Endothelial cell (in vitro differentiated cells): Measurements from ENCODE around the gene CARD10. TPM values are rescaled to one million over a fixed set of nuclear protein-coding genes. Genes with fewer than 3 reads are reported as not detected.

Source experiments
- DNase-seq: peaks from one replicate; pipeline ENCODE4 v3.0.0; 2021; ENCODE audit warnings: low spot score
- H3K27ac Mint-ChIP-seq: one replicate; pipeline ENCODE4 v1.8.0; 2021; ENCODE audit warnings: mixed read lengths, inconsistent platforms; ENCODE audit not compliant: unreplicated experiment
- H3K27me3 Mint-ChIP-seq: one replicate; pipeline ENCODE4 v1.8.0; 2021; ENCODE audit warnings: mild to moderate bottlenecking, moderate library complexity, mixed read lengths, inconsistent platforms; ENCODE audit not compliant: unreplicated experiment
- H3K36me3 Mint-ChIP-seq: one replicate; pipeline ENCODE4 v1.8.0; 2021; ENCODE audit warnings: mild to moderate bottlenecking, low read depth, mixed read lengths, inconsistent platforms; ENCODE audit not compliant: unreplicated experiment
- H3K4me1 Mint-ChIP-seq: one replicate; pipeline ENCODE4 v1.8.0; 2021; ENCODE audit warnings: mild to moderate bottlenecking, mixed read lengths, inconsistent platforms; ENCODE audit not compliant: unreplicated experiment
- H3K4me3 Mint-ChIP-seq: one replicate; pipeline ENCODE4 v1.8.0; 2021; ENCODE audit warnings: mild to moderate bottlenecking, mixed read lengths, inconsistent platforms; ENCODE audit not compliant: unreplicated experiment
- H3K9me3 Mint-ChIP-seq: one replicate; pipeline ENCODE4 v1.8.0; 2021; ENCODE audit warnings: mixed read lengths, inconsistent platforms; ENCODE audit not compliant: unreplicated experiment
- CTCF ChIP-seq: fragments of 200-600 bp; sonication (generic); IDR thresholded peaks from one replicate; pipeline ENCODE4 v1.5.0; 2021; ENCODE audit warnings: antibody characterized with exemption; ENCODE audit not compliant: unreplicated experiment
- total RNA-seq: library from RNA; stranded (reverse); fragmentation: NEBNext Ultra II Directional; extraction: Animal tissue kit (Norgen Biotek cat#: 25700); gene quantifications from one replicate; pipeline ENCODE4 v1.2.1, GENCODE V29; 2021; ENCODE audit not compliant: unreplicated experiment

Gene CARD10
- total RNA-seq, 1 donor from 2014 or later: 26.0 TPM

- Mint-ChIP-seq H3K4me3 (no peak overlapping the region), H3K9me3 (no peaks in the 10 kb centered on the region), H3K4me1 (peaks cover 2% of the 10 kb centered on the region), H3K36me3 (no peaks in the 10 kb centered on the region), H3K27me3 (no peaks in the 10 kb centered on the region), H3K27ac (no peak overlapping the region)
- no peak for DNase-seq
- TF ChIP-seq CTCF: no peak
Observed at GRCh38 chr22:37454857-37455686, 64.1 kb downstream of the CARD10 start.

- DNase-seq: no peak
Observed at GRCh38 chr22:37453696-37454095, 65.5 kb downstream of the CARD10 start.

DNA sequence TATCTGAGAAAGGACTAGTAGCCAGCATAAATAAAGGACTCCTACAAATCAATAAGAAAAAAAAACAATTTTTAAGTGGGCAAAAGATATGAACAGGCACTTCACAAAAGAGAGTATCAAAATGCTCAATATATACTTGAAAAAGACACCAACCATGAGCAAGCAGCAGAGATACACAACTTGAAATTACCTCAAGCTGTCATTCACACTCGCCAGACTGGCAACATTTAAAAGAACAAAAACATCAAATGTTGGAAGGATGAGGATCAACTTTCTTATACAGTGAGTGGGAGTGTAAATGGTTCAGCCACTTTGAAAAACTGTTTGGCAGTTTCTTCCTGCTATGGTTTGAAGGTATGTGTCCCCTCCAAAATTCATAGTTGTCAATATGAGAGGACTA is 68.0 kb downstream of the CARD10 start:
- Mint-ChIP-seq H3K27me3 (no peaks in the 10 kb centered on the region), H3K4me3 (no peak overlapping the region), H3K4me1 (peaks cover 8% of the 10 kb centered on the region), H3K27ac (no peak overlapping the region), H3K9me3 (no peaks in the 10 kb centered on the region), H3K36me3 (no peaks in the 10 kb centered on the region)
- DNase-seq: no peak
- no peak for TF ChIP-seq CTCF

More at GRCh38 chr22:37453696-37454095, 65.5 kb downstream of the CARD10 start:
- Mint-ChIP-seq H3K27me3 (no peaks in the 10 kb centered on the region), H3K9me3 (no peaks in the 10 kb centered on the region), H3K4me3 (no peak overlapping the region), H3K27ac (no peak overlapping the region), H3K4me1 (peaks cover 8% of the 10 kb centered on the region), H3K36me3 (no peaks in the 10 kb centered on the region)
- no peak for TF ChIP-seq CTCF

- peaks cover 8% of the 10 kb centered on the region for H3K4me1 Mint-ChIP-seq
- H3K27ac Mint-ChIP-seq: no peak overlapping the region
- no peak overlapping the region for H3K4me3 Mint-ChIP-seq
- H3K36me3 Mint-ChIP-seq: no peaks in the 10 kb centered on the region
- no peak for DNase-seq
- TF ChIP-seq CTCF: no peak
- H3K27me3 Mint-ChIP-seq: no peaks in the 10 kb centered on the region
- H3K9me3 Mint-ChIP-seq: no peaks in the 10 kb centered on the region
Observed at GRCh38 chr22:37449331-37450001, 69.7 kb downstream of the CARD10 start.

DNA sequence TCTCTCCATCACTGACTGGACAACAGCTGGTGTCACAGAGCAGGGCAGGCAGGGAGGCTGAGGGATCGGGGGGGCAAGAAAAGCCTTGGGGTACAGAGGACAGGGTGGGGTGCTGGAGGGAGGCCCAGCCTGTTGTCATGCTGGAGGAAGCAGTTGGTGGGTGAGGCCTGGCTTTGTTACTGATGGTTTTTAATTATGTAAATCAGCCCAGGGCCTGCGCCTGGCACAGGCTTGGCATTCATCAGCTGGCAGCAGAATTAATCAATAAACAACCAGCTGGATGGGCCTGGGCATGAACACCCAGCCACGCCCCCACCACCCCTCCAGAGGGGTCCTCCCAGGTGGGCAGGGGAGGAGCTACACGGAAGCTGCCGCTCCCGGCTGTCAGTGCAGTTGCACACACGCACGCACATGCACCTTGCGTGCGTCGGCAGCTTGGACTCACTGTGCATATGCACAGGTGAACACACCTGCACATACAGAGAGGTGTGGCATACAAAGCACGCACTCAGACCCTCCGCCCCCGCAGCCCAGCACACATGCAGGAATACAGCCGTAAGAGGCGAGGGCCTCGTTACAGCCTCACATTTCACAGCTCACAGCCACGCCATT is 70.6 kb downstream of the CARD10 start:
- Mint-ChIP-seq H3K36me3 (no peaks in the 10 kb centered on the region), H3K27me3 (no peaks in the 10 kb centered on the region), H3K4me1 (peaks cover 8% of the 10 kb centered on the region), H3K9me3 (no peaks in the 10 kb centered on the region), H3K4me3 (no peak overlapping the region), H3K27ac (no peak overlapping the region)
- DNase-seq: no peak
- TF ChIP-seq CTCF: no peak
